Naive B cell (primary cell): Measurements from ENCODE around the gene LYRM1. TPM values are rescaled to one million over a fixed set of nuclear protein-coding genes. Genes with fewer than 3 reads are reported as not detected.

Experiments used
- ATAC-seq, 2 donors: fragments of 150-1000 bp; cut with Tn5 transposase; 2 replicates each; pipeline ENCODE4 v1.10.0; 2021; ENCODE audit warnings: low read depth in 2 of 2, mild to moderate bottlenecking in 2 of 2, moderate library complexity in 2 of 2
- DNase-seq: peaks from one replicate; pipeline ENCODE4 v3.0.0; 2022
- H3K27ac Mint-ChIP-seq, 6 donors: one replicate each; pipeline ENCODE4 v1.8.0; 2020 to 2022; ENCODE audit warnings: mild to moderate bottlenecking in 6 of 6, mixed read lengths in 6 of 6, moderate library complexity in 5 of 6, inconsistent platforms in 2 of 6
- H3K27me3 Mint-ChIP-seq, 3 donors: one replicate each; pipeline ENCODE4 v1.8.0; 2021 to 2022; ENCODE audit warnings: mixed read lengths in 3 of 3, mild to moderate bottlenecking in 1 of 3
- H3K36me3 Mint-ChIP-seq, 2 donors: one replicate each; pipeline ENCODE4 v1.8.0; 2020 to 2022; ENCODE audit warnings: mixed read lengths in 2 of 2, inconsistent platforms in 1 of 2, mild to moderate bottlenecking in 1 of 2
- H3K4me1 Mint-ChIP-seq, 3 donors: one replicate each; pipeline ENCODE4 v1.8.0; 2020 to 2022; ENCODE audit warnings: mixed read lengths in 3 of 3, inconsistent platforms in 1 of 3, mild to moderate bottlenecking in 1 of 3, moderate library complexity in 1 of 3
- H3K4me3 Mint-ChIP-seq, 8 donors: one replicate each; pipeline ENCODE4 v1.8.0; 2020 to 2022; ENCODE audit warnings: mild to moderate bottlenecking in 8 of 8, mixed read lengths in 8 of 8, moderate library complexity in 8 of 8, inconsistent platforms in 2 of 8
- H3K9me3 Mint-ChIP-seq, 7 donors: one replicate each; pipeline ENCODE4 v1.8.0; 2020 to 2022; ENCODE audit warnings: mixed read lengths in 7 of 7, mild to moderate bottlenecking in 5 of 7, inconsistent platforms in 2 of 7, moderate library complexity in 1 of 7
- polyA plus RNA-seq, 6 donors: library from polyadenylated mRNA; unstranded; fragments of 300-500 nt; fragmentation: Illumina TruSeq; gene quantifications; one replicate each; pipeline ENCODE4 v1.2.3, GENCODE V29; 2021; ENCODE audit warnings: low read depth in 6 of 6

The LYRM1 gene
- polyA plus RNA-seq, 6 donors from 2014 or later, result 44.8 to 82.9 (median 52.9) TPM

- Mint-ChIP-seq H3K36me3 (peaks cover under 1 to 7% of the 10 kb centered on the region in 2 donors), H3K9me3 (no peaks in the 10 kb centered on the region), H3K4me3 (no peak overlapping the region), H3K27me3 (no peaks in the 10 kb centered on the region), H3K4me1 (peaks cover 14 to 35% (median 20%) of the 10 kb centered on the region in 3 donors), H3K27ac (peak overlapping the region in 1 of 6 donors; percentile 8)
- no peak for ATAC-seq
- DNase-seq, result no peak
Observed at GRCh38 chr16:20865420-20866131, 35.0 kb upstream of the LYRM1 start.

- no peaks in the 10 kb centered on the region for H3K27me3 Mint-ChIP-seq
- peaks cover 0 to 7% of the 10 kb centered on the region in 2 donors for H3K36me3 Mint-ChIP-seq
- ATAC-seq (no peak), DNase-seq (no peak)
- H3K4me3 Mint-ChIP-seq, result no peak overlapping the region
- no peaks in the 10 kb centered on the region for H3K9me3 Mint-ChIP-seq
- H3K27ac Mint-ChIP-seq, result no peak overlapping the region
- peaks cover 14 to 35% (median 20%) of the 10 kb centered on the region in 3 donors for H3K4me1 Mint-ChIP-seq
Observed at GRCh38 chr16:20866145-20866772, 34.3 kb upstream of the LYRM1 start.

GRCh38 chr16:20866801-20867200, 33.8 kb upstream of the LYRM1 start:
- Mint-ChIP-seq H3K4me1 (peaks cover 14 to 35% (median 20%) of the 10 kb centered on the region in 3 donors), H3K27me3 (no peaks in the 10 kb centered on the region), H3K27ac (no peak overlapping the region), H3K9me3 (no peaks in the 10 kb centered on the region), H3K36me3 (peaks cover 0 to 7% of the 10 kb centered on the region in 2 donors), H3K4me3 (no peak overlapping the region)
- DNase-seq (no peak), ATAC-seq (no peak)

- DNase-seq (no peak), ATAC-seq (no peak)
- Mint-ChIP-seq H3K9me3 (no peaks in the 10 kb centered on the region), H3K4me1 (peaks cover 14 to 35% (median 27%) of the 10 kb centered on the region in 3 donors), H3K4me3 (no peak overlapping the region), H3K36me3 (no peaks in the 10 kb centered on the region), H3K27ac (no peak overlapping the region), H3K27me3 (no peaks in the 10 kb centered on the region)
Observed at GRCh38 chr16:20867585-20867984, 33.0 kb upstream of the LYRM1 start.

GRCh38 chr16:20868890-20869289, 31.7 kb upstream of the LYRM1 start:
- H3K27ac Mint-ChIP-seq, result no peak overlapping the region
- H3K4me1 Mint-ChIP-seq, result peaks cover 22 to 40% (median 39%) of the 10 kb centered on the region in 3 donors
- H3K36me3 Mint-ChIP-seq, result no peaks in the 10 kb centered on the region
- DNase-seq, result no peak
- H3K4me3 Mint-ChIP-seq, result no peak overlapping the region
- H3K9me3 Mint-ChIP-seq, result no peaks in the 10 kb centered on the region
- no peak for ATAC-seq
- no peaks in the 10 kb centered on the region for H3K27me3 Mint-ChIP-seq

- Mint-ChIP-seq H3K27me3 (no peaks in the 10 kb centered on the region), H3K27ac (no peak overlapping the region), H3K36me3 (no peaks in the 10 kb centered on the region), H3K4me1 (peaks cover 35 to 48% (median 48%) of the 10 kb centered on the region in 3 donors), H3K9me3 (no peaks in the 10 kb centered on the region), H3K4me3 (no peak overlapping the region)
- no peak for ATAC-seq
- no peak for DNase-seq
Observed at GRCh38 chr16:20870122-20870820, 30.3 kb upstream of the LYRM1 start.

- DNase-seq, result no peak
- ATAC-seq, result no peak
- Mint-ChIP-seq H3K27me3 (no peaks in the 10 kb centered on the region), H3K36me3 (no peaks in the 10 kb centered on the region), H3K4me3 (no peak overlapping the region), H3K4me1 (peaks cover 39 to 54% (median 53%) of the 10 kb centered on the region in 3 donors), H3K9me3 (no peaks in the 10 kb centered on the region), H3K27ac (no peak overlapping the region)
Observed at GRCh38 chr16:20871258-20871657, 29.3 kb upstream of the LYRM1 start.

GRCh38 chr16:20871941-20872815, 28.4 kb upstream of the LYRM1 start:
- Mint-ChIP-seq H3K4me1 (peaks cover 33 to 50% (median 48%) of the 10 kb centered on the region in 3 donors), H3K9me3 (peaks cover 0 to 4% (median 0%) of the 10 kb centered on the region in 7 donors), H3K4me3 (no peak overlapping the region), H3K27ac (peak overlapping the region in 1 of 6 donors; percentile 17), H3K27me3 (no peaks in the 10 kb centered on the region), H3K36me3 (no peaks in the 10 kb centered on the region)
- DNase-seq (no peak), ATAC-seq (no peak)

GRCh38 chr16:20873331-20873730, 27.2 kb upstream of the LYRM1 start:
- H3K27me3 Mint-ChIP-seq, result no peaks in the 10 kb centered on the region
- peak overlapping the region in 3 of 8 donors; percentile 9 to 68 (median 20) for H3K4me3 Mint-ChIP-seq
- peak overlapping the region; percentile 74 to 93 (median 84) for H3K27ac Mint-ChIP-seq
- H3K4me1 Mint-ChIP-seq, result peaks cover 29 to 46% (median 42%) of the 10 kb centered on the region in 3 donors
- peaks cover 0 to 4% (median 0%) of the 10 kb centered on the region in 7 donors for H3K9me3 Mint-ChIP-seq
- DNase-seq (no peak), ATAC-seq (no peak)
- H3K36me3 Mint-ChIP-seq, result no peaks in the 10 kb centered on the region

GRCh38 chr16:20874088-20874581, 26.4 kb upstream of the LYRM1 start:
- DNase-seq (no peak), ATAC-seq (no peak)
- Mint-ChIP-seq H3K4me3 (peak overlapping the region; percentile 50 to 87 (median 73)), H3K4me1 (peaks cover 26 to 46% (median 36%) of the 10 kb centered on the region in 3 donors), H3K9me3 (peaks cover 0 to 4% (median 0%) of the 10 kb centered on the region in 7 donors), H3K36me3 (no peaks in the 10 kb centered on the region), H3K27me3 (no peaks in the 10 kb centered on the region), H3K27ac (peak overlapping the region; percentile 49 to 95 (median 86))

GRCh38 chr16:20875355-20875650, 25.3 kb upstream of the LYRM1 start:
- Mint-ChIP-seq H3K9me3 (peaks cover 0 to 4% (median 0%) of the 10 kb centered on the region in 7 donors), H3K27ac (peak overlapping the region; percentile 11 to 91 (median 64)), H3K4me1 (peaks cover 25 to 43% (median 33%) of the 10 kb centered on the region in 3 donors), H3K36me3 (no peaks in the 10 kb centered on the region), H3K4me3 (peak overlapping the region in 6 of 8 donors; percentile 6 to 86 (median 60)), H3K27me3 (no peaks in the 10 kb centered on the region)
- DNase-seq, result no peak
- no peak for ATAC-seq

- H3K27me3 Mint-ChIP-seq, result no peaks in the 10 kb centered on the region
- no peak overlapping the region for H3K4me3 Mint-ChIP-seq
- ATAC-seq (no peak), DNase-seq (no peak)
- peaks cover 0 to 4% (median 0%) of the 10 kb centered on the region in 7 donors for H3K9me3 Mint-ChIP-seq
- H3K4me1 Mint-ChIP-seq, result peaks cover 19 to 28% (median 22%) of the 10 kb centered on the region in 3 donors
- H3K27ac Mint-ChIP-seq, result peak overlapping the region in 1 of 6 donors; percentile 20
- no peaks in the 10 kb centered on the region for H3K36me3 Mint-ChIP-seq
Observed at GRCh38 chr16:20878682-20879147, 21.9 kb upstream of the LYRM1 start.
